ENCODE data around the gene NRG4.

Gene NRG4

GRCh38 chr15:75903331-75904239 lies 108.6 kb downstream of the NRG4 start, which contains the start of gene FBXO22:
FBXO22 (plus strand) TSS chr15:75903878; CDS start chr15:75903964, 86 bp downstream.
- TF ChIP-seq POLR2AphosphoS5 (IDR thresholded peaks at IDR 0.05; ENCODE audit: low read depth, low read length) (peak; percentile 93), TAF1 (IDR thresholded peaks at IDR 0.05; ENCODE audit: borderline replicate concordance, insufficient read depth, low read length) (peak; percentile 93), SIN3A (IDR thresholded peaks at IDR 0.05; ENCODE audit: borderline replicate concordance, insufficient read depth, low read length) (no peak), FOXP2 (optimal IDR thresholded peaks at IDR 0.05; ENCODE audit: borderline replicate concordance, extremely low read depth, extremely low read length, insufficient read depth) (peak; percentile 89)
- TF ChIP-seq, protein P1, sequence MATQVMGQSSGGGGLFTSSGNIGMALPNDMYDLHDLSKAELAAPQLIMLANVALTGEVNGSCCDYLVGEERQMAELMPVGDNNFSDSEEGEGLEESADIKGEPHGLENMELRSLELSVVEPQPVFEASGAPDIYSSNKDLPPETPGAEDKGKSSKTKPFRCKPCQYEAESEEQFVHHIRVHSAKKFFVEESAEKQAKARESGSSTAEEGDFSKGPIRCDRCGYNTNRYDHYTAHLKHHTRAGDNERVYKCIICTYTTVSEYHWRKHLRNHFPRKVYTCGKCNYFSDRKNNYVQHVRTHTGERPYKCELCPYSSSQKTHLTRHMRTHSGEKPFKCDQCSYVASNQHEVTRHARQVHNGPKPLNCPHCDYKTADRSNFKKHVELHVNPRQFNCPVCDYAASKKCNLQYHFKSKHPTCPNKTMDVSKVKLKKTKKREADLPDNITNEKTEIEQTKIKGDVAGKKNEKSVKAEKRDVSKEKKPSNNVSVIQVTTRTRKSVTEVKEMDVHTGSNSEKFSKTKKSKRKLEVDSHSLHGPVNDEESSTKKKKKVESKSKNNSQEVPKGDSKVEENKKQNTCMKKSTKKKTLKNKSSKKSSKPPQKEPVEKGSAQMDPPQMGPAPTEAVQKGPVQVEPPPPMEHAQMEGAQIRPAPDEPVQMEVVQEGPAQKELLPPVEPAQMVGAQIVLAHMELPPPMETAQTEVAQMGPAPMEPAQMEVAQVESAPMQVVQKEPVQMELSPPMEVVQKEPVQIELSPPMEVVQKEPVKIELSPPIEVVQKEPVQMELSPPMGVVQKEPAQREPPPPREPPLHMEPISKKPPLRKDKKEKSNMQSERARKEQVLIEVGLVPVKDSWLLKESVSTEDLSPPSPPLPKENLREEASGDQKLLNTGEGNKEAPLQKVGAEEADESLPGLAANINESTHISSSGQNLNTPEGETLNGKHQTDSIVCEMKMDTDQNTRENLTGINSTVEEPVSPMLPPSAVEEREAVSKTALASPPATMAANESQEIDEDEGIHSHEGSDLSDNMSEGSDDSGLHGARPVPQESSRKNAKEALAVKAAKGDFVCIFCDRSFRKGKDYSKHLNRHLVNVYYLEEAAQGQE (IDR thresholded peaks at IDR 0.05; ENCODE audit: insufficient read depth in 1 of 2, low read depth in 2 of 2, low read length in 2 of 2), result peak in 1 of 2 experiments; percentile 65; a peak in 1 of 4 replicates

DNA sequence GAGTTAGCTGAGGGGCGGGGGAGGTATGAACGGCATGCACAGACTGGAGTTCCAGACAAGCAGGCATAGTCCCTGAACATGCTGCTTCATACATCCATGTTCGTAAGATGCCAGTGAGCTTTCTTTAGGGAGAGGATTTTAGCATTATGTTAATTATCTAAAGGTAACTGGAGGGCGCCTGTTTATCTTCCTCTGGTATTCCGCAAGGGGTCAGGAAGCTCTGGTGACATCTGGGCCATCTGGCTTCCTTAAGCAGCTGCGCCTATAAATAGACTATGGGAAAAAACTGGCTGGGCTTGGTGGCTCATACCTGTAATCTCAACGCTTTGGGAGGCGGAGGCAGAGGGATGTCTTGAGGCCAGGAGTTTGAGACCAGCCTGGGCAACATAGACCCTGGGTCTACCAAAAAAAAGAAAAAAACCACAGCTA lies 110.1 kb downstream of the NRG4 start:
- TF ChIP-seq TAF1 (IDR thresholded peaks at IDR 0.05; ENCODE audit: borderline replicate concordance, insufficient read depth, low read length), result no peak
- no peak for TF ChIP-seq FOXP2 (optimal IDR thresholded peaks at IDR 0.05; ENCODE audit: borderline replicate concordance, extremely low read depth, extremely low read length, insufficient read depth)
- no peak for TF ChIP-seq SIN3A (IDR thresholded peaks at IDR 0.05; ENCODE audit: borderline replicate concordance, insufficient read depth, low read length)
- no peak for TF ChIP-seq POLR2AphosphoS5 (IDR thresholded peaks at IDR 0.05; ENCODE audit: low read depth, low read length)
- TF ChIP-seq, protein P1 (IDR thresholded peaks at IDR 0.05; ENCODE audit: insufficient read depth in 1 of 2, low read depth in 2 of 2, low read length in 2 of 2), result no peak

- TF ChIP-seq, protein P1 (IDR thresholded peaks at IDR 0.05; ENCODE audit: insufficient read depth in 1 of 2, low read depth in 2 of 2, low read length in 2 of 2), result no peak
Observed at GRCh38 chr15:75900577-75900976, 111.6 kb downstream of the NRG4 start.

- TF ChIP-seq FOXP2 (optimal IDR thresholded peaks at IDR 0.05; ENCODE audit: borderline replicate concordance, extremely low read depth, extremely low read length, insufficient read depth) (no peak), TAF1 (IDR thresholded peaks at IDR 0.05; ENCODE audit: borderline replicate concordance, insufficient read depth, low read length) (no peak), SIN3A (IDR thresholded peaks at IDR 0.05; ENCODE audit: borderline replicate concordance, insufficient read depth, low read length) (no peak), POLR2AphosphoS5 (IDR thresholded peaks at IDR 0.05; ENCODE audit: low read depth, low read length) (no peak)
- TF ChIP-seq, protein P1 (IDR thresholded peaks at IDR 0.05; ENCODE audit: insufficient read depth in 1 of 2, low read depth in 2 of 2, low read length in 2 of 2), result no peak
Observed at GRCh38 chr15:75895731-75896130, 116.5 kb downstream of the NRG4 start.

Measured in PFSK-1 (cell line).